ENCODE data around the gene LRIG1.

The LRIG1 gene

DNA sequence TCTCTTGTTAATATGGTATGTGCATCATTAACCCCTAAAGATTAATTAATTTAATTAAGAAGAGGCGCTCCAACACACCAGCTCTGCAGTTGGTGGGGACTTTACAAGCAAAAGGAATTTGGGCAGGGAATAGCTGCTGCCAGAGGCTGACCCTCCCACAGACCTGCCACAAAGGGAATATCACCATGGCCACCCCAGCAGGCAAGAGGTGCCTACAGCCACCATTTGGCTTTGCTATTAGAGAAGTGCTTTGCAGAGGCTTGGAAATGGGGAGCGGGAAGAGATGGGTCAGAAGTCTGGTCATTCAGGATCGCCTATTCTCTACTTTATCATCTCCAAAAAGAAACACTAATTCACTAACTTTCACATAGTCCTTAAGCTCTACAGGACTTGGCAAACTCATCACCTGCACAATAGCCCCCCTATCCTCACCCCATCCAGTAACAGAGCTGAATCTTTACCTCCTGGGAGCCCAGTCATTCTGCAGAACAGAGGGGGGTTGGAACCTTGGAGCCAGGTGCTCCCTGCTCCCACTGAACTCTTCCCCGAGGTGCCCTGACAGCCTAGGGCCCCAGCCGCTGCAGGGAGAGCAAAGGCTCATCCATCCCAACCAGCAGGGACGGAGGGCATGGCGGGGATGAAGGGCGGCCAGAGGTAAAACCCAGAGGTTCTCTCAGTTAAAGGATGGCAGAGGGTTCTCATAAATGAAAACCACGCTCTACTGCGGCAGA is 29.7 kb downstream of the LRIG1 start:
- no peak for DNase-seq (ENCODE audit: insufficient read length, low spot score)
- TF ChIP-seq, protein P1, sequence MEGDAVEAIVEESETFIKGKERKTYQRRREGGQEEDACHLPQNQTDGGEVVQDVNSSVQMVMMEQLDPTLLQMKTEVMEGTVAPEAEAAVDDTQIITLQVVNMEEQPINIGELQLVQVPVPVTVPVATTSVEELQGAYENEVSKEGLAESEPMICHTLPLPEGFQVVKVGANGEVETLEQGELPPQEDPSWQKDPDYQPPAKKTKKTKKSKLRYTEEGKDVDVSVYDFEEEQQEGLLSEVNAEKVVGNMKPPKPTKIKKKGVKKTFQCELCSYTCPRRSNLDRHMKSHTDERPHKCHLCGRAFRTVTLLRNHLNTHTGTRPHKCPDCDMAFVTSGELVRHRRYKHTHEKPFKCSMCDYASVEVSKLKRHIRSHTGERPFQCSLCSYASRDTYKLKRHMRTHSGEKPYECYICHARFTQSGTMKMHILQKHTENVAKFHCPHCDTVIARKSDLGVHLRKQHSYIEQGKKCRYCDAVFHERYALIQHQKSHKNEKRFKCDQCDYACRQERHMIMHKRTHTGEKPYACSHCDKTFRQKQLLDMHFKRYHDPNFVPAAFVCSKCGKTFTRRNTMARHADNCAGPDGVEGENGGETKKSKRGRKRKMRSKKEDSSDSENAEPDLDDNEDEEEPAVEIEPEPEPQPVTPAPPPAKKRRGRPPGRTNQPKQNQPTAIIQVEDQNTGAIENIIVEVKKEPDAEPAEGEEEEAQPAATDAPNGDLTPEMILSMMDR (IDR thresholded peaks at IDR 0.05; ENCODE audit: insufficient read depth, missing control alignments), result no peak
- FAIRE-seq, result no peak

DNA sequence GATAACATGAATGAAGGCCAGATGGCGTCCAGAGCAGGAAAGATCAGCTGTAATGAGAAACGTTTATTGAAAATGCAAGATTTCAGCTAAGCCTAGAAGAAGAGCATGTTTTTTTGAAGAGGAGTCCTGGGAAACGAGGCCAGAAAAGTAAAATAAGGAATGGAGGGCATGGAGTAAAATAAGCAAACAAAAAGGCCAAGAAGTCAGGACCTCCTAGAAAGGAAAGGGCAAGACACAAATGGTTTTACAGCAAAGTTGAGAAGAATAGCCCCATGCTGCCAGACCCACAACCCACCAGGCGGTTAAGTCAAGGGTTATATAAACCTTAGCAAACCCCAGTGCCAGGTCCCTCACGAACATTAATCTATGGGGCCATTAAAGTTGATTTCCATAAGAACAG is 30.5 kb downstream of the LRIG1 start:
- TF ChIP-seq, protein P1 (IDR thresholded peaks at IDR 0.05; ENCODE audit: insufficient read depth, missing control alignments), result no peak
- no peak for DNase-seq (ENCODE audit: insufficient read length, low spot score)
- no peak for FAIRE-seq

- FAIRE-seq (no peak), DNase-seq (ENCODE audit: insufficient read length, low spot score) (no peak)
- TF ChIP-seq, protein P1 (IDR thresholded peaks at IDR 0.05; ENCODE audit: insufficient read depth, missing control alignments), result no peak
These were observed 31.6 kb downstream of the LRIG1 start for GRCh38 chr3:66469220-66469640.

GRCh38 chr3:66467996-66468735 is 32.7 kb downstream of the LRIG1 start:
- no peak for FAIRE-seq
- TF ChIP-seq, protein P1 (IDR thresholded peaks at IDR 0.05; ENCODE audit: insufficient read depth, missing control alignments), result no peak
- no peak for DNase-seq (ENCODE audit: insufficient read length, low spot score)

DNA sequence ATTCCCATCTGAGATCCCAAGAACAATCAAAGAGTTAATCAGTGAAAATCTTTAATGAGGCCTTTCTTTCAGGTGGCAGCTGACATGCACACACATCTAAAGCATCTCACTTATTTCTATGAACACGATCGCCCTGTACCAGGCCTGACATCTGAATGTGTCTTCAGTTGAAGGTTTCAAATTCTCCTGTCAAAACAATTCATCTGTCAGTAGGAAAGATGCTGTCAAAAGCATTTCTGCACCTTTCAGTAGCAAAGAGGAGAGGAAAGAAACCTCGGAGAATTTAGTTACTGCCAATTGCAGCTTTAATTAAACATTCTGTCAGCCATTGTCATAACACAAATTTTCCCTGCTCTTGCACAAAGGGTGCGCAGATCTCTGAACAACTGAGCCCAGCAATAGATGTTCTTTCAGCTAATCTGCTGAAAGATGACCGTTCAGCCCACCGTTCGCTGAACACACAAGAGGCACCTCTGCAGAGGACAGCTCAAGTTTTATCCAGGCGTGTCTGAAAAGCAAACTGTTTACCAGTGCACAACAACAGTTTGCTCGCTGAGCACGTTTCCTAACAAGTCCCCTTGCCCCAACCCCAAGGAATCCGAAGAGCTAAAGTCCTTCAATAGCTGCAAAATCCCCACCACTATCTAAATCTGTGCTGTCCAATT is 34.1 kb downstream of the LRIG1 start:
- DNase-seq (ENCODE audit: insufficient read length, low spot score) (no peak), FAIRE-seq (no peak)
- TF ChIP-seq, protein P1 (IDR thresholded peaks at IDR 0.05; ENCODE audit: insufficient read depth, missing control alignments), result no peak

DNA sequence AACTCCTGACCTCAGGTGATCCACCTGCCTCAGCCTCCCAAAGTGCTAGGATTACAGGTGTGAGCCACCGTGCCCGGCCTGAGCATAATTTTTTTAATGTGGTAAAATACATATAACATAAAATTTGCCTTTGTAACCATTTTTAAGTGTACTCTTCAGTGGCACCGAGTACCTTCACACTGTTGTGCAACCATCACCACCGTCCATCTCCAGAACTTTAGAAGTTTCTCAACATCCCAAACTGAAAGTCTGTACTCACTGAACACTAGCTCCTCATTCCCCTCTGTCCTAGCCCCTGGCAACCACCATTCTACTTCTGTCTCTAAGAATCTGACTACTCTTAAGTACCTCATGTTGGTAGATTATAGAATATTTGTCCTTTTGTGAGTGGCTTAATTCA is 35.2 kb downstream of the LRIG1 start:
- DNase-seq (ENCODE audit: insufficient read length, low spot score) (no peak), FAIRE-seq (no peak)
- TF ChIP-seq, protein P1 (IDR thresholded peaks at IDR 0.05; ENCODE audit: insufficient read depth, missing control alignments), result no peak

Measured in D721Med (cell line).